ENCODE measurements around the gene GRIK4.
"Not testable (repeated sequence)": the region's sequence is repeated elsewhere in the genome, so short reads cannot be mapped to it uniquely, and the experiment has no call there.

GRIK4 gene

GRCh38 chr11:120577041-120577440, 65.5 kb downstream of the GRIK4 start:
- no peak for DNase-seq (ENCODE audit: low read depth)

GRCh38 chr11:120577624-120578363, 66.2 kb downstream of the GRIK4 start:
- no peak for DNase-seq (ENCODE audit: low read depth)

- no peak for DNase-seq (ENCODE audit: low read depth)
Observed at GRCh38 chr11:120578596-120579154, 67.1 kb downstream of the GRIK4 start.

DNA sequence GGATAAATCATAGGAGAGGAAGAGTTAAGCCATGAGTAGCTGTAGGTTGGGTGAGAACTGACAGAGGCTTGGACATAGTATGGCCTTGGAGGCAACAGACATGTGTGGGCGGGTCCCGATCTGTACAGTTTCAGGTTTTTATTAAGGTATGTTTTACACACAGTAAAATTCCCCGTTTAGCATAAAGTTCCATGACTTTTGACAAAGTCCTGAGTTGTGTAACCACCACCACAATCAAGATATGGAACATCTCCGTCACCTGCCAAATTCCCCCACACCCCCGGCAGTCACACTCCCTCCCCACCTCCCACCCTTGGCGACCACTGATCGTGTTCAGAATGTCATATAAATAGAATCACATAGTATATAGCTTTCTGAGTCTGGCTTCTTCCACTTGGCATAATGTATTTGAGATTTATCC, 68.1 kb downstream of the GRIK4 start:
- DNase-seq (ENCODE audit: low read depth) = no peak

DNA sequence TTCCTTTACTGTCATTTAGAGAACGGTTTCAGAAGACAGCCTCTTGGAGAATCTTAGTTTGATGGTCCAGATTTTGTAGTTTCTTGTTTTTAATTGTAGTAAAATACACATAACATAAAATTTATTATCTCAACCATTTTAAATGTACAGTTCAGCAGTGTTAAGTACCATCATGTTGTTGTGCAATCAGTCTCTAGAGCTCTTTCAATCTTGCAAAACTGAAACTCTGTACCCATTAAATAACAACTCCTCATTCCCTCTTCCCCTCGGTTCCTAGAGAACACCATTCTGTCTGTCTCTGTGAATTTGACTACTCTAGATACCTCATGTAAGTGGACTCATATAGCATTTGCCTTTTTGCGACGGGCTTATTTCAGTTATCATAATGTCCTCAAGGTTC, 69.8 kb downstream of the GRIK4 start:
- DNase-seq (ENCODE audit: low read depth) = no peak

GRCh38 chr11:120582535-120582934, 71.0 kb downstream of the GRIK4 start:
- DNase-seq (ENCODE audit: low read depth) = not testable (repeated sequence)

- DNase-seq (ENCODE audit: low read depth) = no peak
Observed at GRCh38 chr11:120586072-120586471, 74.5 kb downstream of the GRIK4 start.

- DNase-seq (ENCODE audit: low read depth) = no peak
Observed at GRCh38 chr11:120586728-120587127, 75.2 kb downstream of the GRIK4 start.

- DNase-seq (ENCODE audit: low read depth) = no peak
Observed at GRCh38 chr11:120587299-120587698, 75.8 kb downstream of the GRIK4 start.

GRCh38 chr11:120589376-120589775, 77.8 kb downstream of the GRIK4 start:
- DNase-seq (ENCODE audit: low read depth) = no peak

DNA sequence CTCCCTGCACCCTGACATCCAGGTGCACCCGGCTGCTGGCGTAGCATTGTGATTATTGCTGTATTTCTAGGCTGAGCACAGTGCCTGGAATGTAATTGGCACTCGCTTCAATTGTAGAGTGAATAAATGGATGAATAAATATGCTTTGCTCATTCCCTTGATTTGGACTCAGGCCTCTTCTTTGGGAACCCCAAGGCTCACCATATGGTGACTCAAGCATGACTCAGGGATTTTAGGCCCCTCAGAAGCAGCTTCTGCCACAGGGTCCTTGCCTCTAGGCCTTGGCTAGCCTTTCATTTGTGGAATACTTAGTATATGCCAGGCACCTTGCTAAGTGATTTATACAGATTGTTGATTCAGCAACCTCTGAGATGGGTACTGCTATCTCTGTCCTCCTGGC, 78.9 kb downstream of the GRIK4 start:
- DNase-seq (ENCODE audit: low read depth) = no peak

DNA sequence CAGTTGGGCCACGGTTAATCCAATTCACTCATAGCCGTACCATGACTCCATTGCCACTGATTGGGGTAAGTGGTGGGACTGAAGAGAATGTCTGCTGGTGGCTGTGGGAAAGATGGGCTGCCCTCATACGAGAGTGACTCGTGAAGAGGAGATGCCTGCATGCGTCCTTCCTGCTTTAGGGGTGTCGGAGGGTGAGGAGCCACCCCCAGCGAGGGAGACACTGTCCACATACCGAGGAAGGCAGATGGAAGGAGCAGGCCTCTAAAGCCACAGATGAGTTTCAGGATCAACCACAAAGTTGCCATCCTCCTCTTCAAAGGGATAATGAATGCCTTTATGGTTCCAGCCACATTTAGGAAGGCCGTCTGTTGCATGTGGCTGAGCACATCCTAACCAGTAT, 83.2 kb downstream of the GRIK4 start:
- no peak for DNase-seq (ENCODE audit: low read depth)

GRCh38 chr11:120595557-120595956, 84.0 kb downstream of the GRIK4 start:
- DNase-seq (ENCODE audit: low read depth) = no peak

GRCh38 chr11:120597250-120598215, 86.0 kb downstream of the GRIK4 start:
- DNase-seq (ENCODE audit: low read depth) = no peak

DNA sequence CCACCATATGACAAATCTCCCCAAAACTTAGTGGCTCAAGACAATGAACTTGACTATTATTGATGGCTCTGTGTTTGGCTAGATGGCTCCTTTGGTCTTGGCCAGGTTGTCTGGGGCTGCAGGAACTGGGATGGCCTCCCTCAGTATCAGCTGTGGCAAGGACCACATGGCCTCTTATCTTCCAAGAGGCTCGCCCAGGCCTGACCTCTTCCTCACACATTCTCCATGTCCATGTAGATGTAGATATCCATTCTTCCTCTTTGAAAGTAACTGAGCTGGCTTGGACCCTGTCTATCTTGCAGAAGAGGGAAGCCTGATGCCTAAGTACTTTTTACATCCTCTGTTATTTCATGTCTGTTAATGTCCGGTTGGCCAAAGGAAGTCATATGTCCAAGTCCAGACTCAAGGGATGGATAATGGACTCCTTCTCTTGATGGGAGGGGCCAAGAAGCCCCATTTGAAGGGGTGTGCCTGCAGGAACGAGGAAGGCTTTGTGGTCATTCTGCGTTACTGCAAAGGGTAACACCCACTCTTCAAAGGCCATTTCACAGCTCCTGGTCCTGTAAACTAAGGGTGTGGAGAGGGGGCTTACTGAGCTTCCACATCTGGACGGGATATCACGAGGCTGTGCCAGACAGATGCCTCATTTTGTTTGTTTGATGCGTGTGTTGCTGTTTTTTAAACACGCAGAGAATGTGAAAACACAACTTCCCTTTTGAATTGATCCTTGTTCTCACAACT, 87.1 kb downstream of the GRIK4 start:
- DNase-seq (ENCODE audit: low read depth) = no peak

DNA sequence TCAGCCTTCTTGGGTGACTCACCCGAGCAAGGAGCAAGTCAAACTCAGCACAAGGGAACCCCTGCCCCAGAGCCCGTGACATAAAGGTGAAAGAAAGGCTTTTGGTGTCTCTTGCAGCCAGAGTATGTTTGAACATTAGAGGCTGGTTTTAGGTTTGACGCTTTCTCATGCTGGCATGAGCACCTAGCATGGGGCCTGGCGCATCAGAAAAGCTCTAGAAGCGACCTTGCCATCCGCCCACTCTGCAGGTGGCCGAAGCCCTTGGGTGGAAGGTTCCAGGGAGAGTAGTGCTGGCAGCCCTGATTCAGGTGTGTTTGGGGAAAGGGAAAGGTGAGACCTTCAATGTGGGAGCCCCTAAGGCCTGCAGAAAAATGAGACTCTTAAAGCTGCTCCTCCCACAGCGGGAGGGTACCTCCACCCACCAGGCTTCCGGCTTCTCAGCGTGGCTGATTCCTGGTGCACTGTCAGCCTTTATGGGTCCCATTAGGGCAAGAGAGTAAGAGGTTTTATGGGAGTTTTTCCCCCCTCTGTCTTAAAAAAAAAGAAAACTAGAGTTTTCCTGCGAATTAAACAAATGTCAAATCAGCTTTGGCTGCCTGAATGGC, 88.4 kb downstream of the GRIK4 start:
- DNase-seq (ENCODE audit: low read depth) = no peak

GRCh38 chr11:120601536-120601935, 90.0 kb downstream of the GRIK4 start:
- DNase-seq (ENCODE audit: low read depth) = peak; percentile 8

DNA sequence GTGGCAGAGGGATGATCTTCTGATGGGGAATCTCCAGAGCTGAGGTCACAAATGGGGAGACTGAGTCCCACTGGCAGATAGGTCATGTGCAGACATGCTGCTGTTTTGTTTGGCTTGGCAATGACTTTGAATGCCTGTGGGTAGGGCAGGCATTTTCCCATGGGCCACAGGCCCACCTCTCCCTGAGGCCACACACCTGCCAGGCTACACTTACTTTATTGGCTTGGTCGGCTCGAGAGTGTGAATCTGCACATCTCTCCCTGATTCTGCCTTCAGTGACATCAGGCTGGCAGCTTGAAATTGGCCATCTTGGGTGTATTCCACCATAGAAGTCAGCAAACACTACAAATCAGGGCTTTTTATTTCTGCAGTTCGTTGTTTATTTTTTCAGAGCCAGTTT, 91.5 kb downstream of the GRIK4 start:
- DNase-seq (ENCODE audit: low read depth) = no peak

DNA sequence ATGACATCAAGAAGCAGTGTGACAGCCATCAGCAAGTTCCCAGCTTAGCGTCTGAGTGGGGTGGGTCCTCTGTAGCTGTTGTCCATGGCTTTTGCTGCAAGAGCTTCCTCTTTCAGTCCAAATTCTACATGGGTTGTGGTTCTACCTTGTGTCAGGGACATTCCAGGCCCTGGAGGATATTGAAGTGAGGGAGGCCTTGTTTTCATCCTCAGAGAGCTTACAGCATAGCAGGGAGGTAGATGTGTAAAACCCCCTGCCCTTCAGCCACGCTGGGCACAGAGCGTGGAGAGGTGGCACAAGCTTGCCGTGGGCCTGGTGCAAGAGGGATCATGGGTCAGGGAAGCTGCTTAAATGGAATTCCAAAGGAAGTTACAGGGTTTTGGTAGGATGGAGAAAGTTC, 93.9 kb downstream of the GRIK4 start:
- DNase-seq (ENCODE audit: low read depth) = no peak

DNA sequence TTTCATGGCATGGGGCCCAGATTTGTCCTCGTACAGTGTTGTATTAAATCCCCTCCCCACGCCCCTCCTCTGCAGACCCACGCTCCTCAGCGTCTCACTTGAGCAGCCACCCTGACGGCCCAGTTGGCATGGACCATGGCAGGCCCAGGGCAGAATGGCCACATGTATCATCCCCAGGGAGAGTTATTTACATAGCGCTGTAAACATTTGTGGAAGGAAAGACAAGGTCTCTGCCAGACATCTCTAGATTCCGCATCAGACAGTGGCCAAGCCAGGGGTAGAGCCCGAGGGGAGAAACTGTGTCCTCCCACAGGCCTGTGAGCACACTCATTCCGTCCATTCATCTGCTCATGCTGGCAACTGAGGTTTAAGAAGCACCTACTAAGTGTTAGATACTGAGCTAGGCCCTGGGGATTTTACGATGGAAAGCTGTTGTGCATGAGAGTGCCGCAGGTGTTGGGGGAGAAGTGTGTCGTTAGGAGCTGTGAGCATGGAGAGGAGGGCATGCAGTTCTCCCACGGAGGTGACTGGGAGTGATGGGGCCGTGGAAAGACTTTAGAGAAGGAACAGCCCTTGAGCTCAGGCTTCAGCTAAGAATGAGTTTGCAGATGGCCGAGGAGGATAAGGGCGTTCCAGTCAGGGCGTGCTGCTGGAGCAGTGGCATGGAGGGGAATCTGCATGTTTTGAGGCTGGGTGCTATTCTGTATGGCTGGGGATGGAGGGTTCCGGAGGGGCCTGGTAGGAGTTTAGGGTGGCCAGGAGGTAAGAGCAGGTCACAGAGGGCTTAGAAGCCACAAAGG, 94.9 kb downstream of the GRIK4 start:
- no peak for DNase-seq (ENCODE audit: low read depth)

- DNase-seq (ENCODE audit: low read depth) = no peak
Observed at GRCh38 chr11:120608061-120608460, 96.5 kb downstream of the GRIK4 start.
